ENCODE results near the gene POT1.

The POT1 gene

GRCh38 chr7:124930173-124930623, 573 bp upstream of the POT1 start:
- no peak for TF ChIP-seq CTCF (IDR thresholded peaks at IDR 0.05; ENCODE audit: low read depth, low read length)

GRCh38 chr7:124924906-124925305, 4.7 kb downstream of the POT1 start:
- TF ChIP-seq CTCF (IDR thresholded peaks at IDR 0.05; ENCODE audit: low read depth, low read length): no peak
- no peak overlapping the region for H3K4me3 ChIP-seq (ENCODE audit: low read depth, low read length)

More at GRCh38 chr7:124930173-124930623, 573 bp upstream of the POT1 start:
- H3K4me3 ChIP-seq (ENCODE audit: low read depth, low read length): peak overlapping the region; percentile 76

- no peak overlapping the region for H3K4me3 ChIP-seq (ENCODE audit: low read depth, low read length)
- TF ChIP-seq CTCF (IDR thresholded peaks at IDR 0.05; ENCODE audit: low read depth, low read length): no peak
These were observed 7.4 kb downstream of the POT1 start for GRCh38 chr7:124922200-124922599.

GRCh38 chr7:124919841-124920240, 9.8 kb downstream of the POT1 start:
- no peak overlapping the region for H3K4me3 ChIP-seq (ENCODE audit: low read depth, low read length)
- no peak for TF ChIP-seq CTCF (IDR thresholded peaks at IDR 0.05; ENCODE audit: low read depth, low read length)

GRCh38 chr7:124918662-124919061, 11.0 kb downstream of the POT1 start:
- no peak for TF ChIP-seq CTCF (IDR thresholded peaks at IDR 0.05; ENCODE audit: low read depth, low read length)
- H3K4me3 ChIP-seq (ENCODE audit: low read depth, low read length): no peak overlapping the region

- H3K4me3 ChIP-seq (ENCODE audit: low read depth, low read length): no peak overlapping the region
- no peak for TF ChIP-seq CTCF (IDR thresholded peaks at IDR 0.05; ENCODE audit: low read depth, low read length)
These were observed 14.4 kb downstream of the POT1 start for GRCh38 chr7:124915242-124915641.

- TF ChIP-seq CTCF (IDR thresholded peaks at IDR 0.05; ENCODE audit: low read depth, low read length): no peak
- no peak overlapping the region for H3K4me3 ChIP-seq (ENCODE audit: low read depth, low read length)
These were observed 15.3 kb downstream of the POT1 start for GRCh38 chr7:124914298-124914697.

All from WI38 (cell line).